OCI-LY7 (cell line): Measurements from ENCODE around the gene MBD1. TPM values are rescaled to one million over a fixed set of nuclear protein-coding genes. Genes with fewer than 3 reads are reported as not detected.
A peak's percentile ranks its signal among the peaks of the same experiment; 100 is the strongest.

Experiments
- Bru-seq: library from RNA; stranded (reverse); fragments of 400-500 nt; gene quantifications from one replicate; lab custom pipeline; 2021; lab: Mats Ljungman, UMichigan
- BruChase-seq, 2 experiments: library from RNA; stranded (reverse); fragments of 400-500 nt; gene quantifications; one replicate each; lab custom pipeline; 2021; lab: Mats Ljungman, UMichigan
- BruUV-seq: library from RNA; stranded (reverse); fragments of 400-500 nt; replicated peaks from 2 replicates; lab custom pipeline; 2021; lab: Mats Ljungman, UMichigan
- CTCF ChIA-PET: fragments of 300-600 bp; sonication (Branson Sonifier 250); formaldehyde crosslinking; loops from one replicate; lab custom pipeline; 2022; ENCODE audit warnings: antibody characterized with exemption; ENCODE audit not compliant: unreplicated experiment; lab: Charles Lee
- POLR2A ChIA-PET: fragments of 300-600 bp; sonication (Branson Sonifier 250); formaldehyde crosslinking; loops from one replicate; lab custom pipeline; 2022; ENCODE audit warnings: antibody characterized with exemption; lab: Charles Lee
- DNase-seq: peaks from one replicate; pipeline ENCODE4 v3.0.0-alpha.2; 2015; ENCODE audit warnings: low spot score
- H2AFZ ChIP-seq: fragments of 200-600 bp; sonication (generic), shearing (Covaris generic); 2 replicates; pipeline ENCODE4 v1.6.1; 2014; ENCODE audit warnings: mild to moderate bottlenecking, antibody characterized with exemption, low read length, moderate library complexity
- H3K27ac ChIP-seq: fragments of 200-600 bp; sonication (generic); 2 replicates; pipeline ENCODE4 v1.5.1; 2014; ENCODE audit warnings: mixed run types, low read depth, mild to moderate bottlenecking, moderate library complexity, low read length, inconsistent platforms; ENCODE audit not compliant: poor library complexity, severe bottlenecking
- H3K36me3 ChIP-seq: fragments of 200-600 bp; sonication (generic); 2 replicates; pipeline ENCODE4 v1.6.1; 2014; ENCODE audit warnings: mild to moderate bottlenecking, antibody characterized with exemption, low read length, moderate library complexity, mixed read lengths; ENCODE audit not compliant: insufficient read depth
- H3K4me1 ChIP-seq: fragments of 200-600 bp; sonication (generic); 2 replicates; pipeline ENCODE4 v1.5.1; 2014; ENCODE audit warnings: mild to moderate bottlenecking, low read length; ENCODE audit not compliant: insufficient read depth, poor library complexity, severe bottlenecking
- H3K4me2 ChIP-seq: fragments of 200-600 bp; sonication (generic); 2 replicates; pipeline ENCODE4 v1.6.1; 2014; ENCODE audit warnings: mild to moderate bottlenecking, low read length
- H3K4me3 ChIP-seq: fragments of 200-600 bp; sonication (generic); 2 replicates; pipeline ENCODE4 v1.5.1; 2014; ENCODE audit warnings: mild to moderate bottlenecking, low read depth, low read length; ENCODE audit not compliant: poor library complexity, severe bottlenecking
- H3K79me2 ChIP-seq: fragments of 200-600 bp; sonication (generic); 2 replicates; pipeline ENCODE4 v1.6.1; 2016; ENCODE audit warnings: low read depth, mild to moderate bottlenecking, low read length, moderate library complexity, mixed read lengths; ENCODE audit not compliant: insufficient read depth
- H3K9me2 ChIP-seq: fragments of 200-600 bp; sonication (generic); 2 replicates; pipeline ENCODE4 v1.6.1; 2016; ENCODE audit warnings: mild to moderate bottlenecking, low read length, mixed read lengths; ENCODE audit not compliant: insufficient read depth
- H3K9me3 ChIP-seq: fragments of 200-600 bp; sonication (generic); 2 replicates; pipeline ENCODE4 v1.6.1; 2014; ENCODE audit warnings: mild to moderate bottlenecking, mixed run types, low read length, mixed read lengths
- H4K20me1 ChIP-seq: fragments of 200-600 bp; sonication (generic); 2 replicates; pipeline ENCODE4 v1.6.1; 2014; ENCODE audit warnings: mild to moderate bottlenecking, antibody characterized with exemption, low read length, moderate library complexity, mixed read lengths; ENCODE audit not compliant: insufficient read depth
- EZH2phosphoT487 ChIP-seq: fragments of 200-600 bp; sonication (generic); IDR thresholded peaks from 2 replicates; pipeline ENCODE4 v1.6.1; 2018; ENCODE audit warnings: low read depth, borderline replicate concordance, mild to moderate bottlenecking, mixed run types, antibody characterized with exemption, low read length, moderate library complexity, mixed read lengths
- intact Hi-C: fragments of 100-400 bp; cut with micrococcal nuclease; formaldehyde crosslinking; loops from one replicate; pipeline ENCODE4 v1.10.0; 2022; ENCODE audit not compliant: unreplicated experiment
- long read RNA-seq: library from polyadenylated mRNA; stranded (forward); transcript quantifications from one replicate; pipeline ENCODE4 v2.0.0, GENCODE V29; 2022
- total RNA-seq, 2 experiments: library from RNA; depleted of rRNA in 1 of 2; stranded (reverse); fragments of >200 nt in 1 of 2; shearing (Covaris generic) in 1 of 2; gene quantifications; 2 replicates each; pipeline ENCODE4 v1.2.3, GENCODE V29; 2014 to 2022
- TF ChIP-seq, protein P1 (sequence below): fragments of 200-600 bp; sonication (generic); conservative IDR thresholded peaks from 2 replicates; pipeline ENCODE4 v1.5.1; 2014; ENCODE audit warnings: mild to moderate bottlenecking, antibody characterized with exemption, low read length, moderate library complexity, mixed read lengths

The MBD1 gene, protein sequence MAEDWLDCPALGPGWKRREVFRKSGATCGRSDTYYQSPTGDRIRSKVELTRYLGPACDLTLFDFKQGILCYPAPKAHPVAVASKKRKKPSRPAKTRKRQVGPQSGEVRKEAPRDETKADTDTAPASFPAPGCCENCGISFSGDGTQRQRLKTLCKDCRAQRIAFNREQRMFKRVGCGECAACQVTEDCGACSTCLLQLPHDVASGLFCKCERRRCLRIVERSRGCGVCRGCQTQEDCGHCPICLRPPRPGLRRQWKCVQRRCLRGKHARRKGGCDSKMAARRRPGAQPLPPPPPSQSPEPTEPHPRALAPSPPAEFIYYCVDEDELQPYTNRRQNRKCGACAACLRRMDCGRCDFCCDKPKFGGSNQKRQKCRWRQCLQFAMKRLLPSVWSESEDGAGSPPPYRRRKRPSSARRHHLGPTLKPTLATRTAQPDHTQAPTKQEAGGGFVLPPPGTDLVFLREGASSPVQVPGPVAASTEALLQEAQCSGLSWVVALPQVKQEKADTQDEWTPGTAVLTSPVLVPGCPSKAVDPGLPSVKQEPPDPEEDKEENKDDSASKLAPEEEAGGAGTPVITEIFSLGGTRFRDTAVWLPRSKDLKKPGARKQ
- total RNA-seq (2014; rRNA removed; shearing (Covaris generic)) (39.8 and 42.2 TPM in 2 replicates), total RNA-seq (2022) (44.1 and 47.3 TPM in 2 replicates), Bru-seq, nascent RNA (percentile 62 among the genes with signal in this experiment), BruChase-seq, experiment 1, labeled RNA remaining after a 6-hour chase (percentile 65 among the genes with signal in this experiment), BruChase-seq, experiment 2, labeled RNA remaining after a 2-hour chase (percentile 75 among the genes with signal in this experiment)
- long read RNA-seq, partial matches to known transcripts, result 10 of 27 reads
- long read RNA-seq, other reads (novel, unspliced or antisense), result 14 of 27 reads

DNA sequence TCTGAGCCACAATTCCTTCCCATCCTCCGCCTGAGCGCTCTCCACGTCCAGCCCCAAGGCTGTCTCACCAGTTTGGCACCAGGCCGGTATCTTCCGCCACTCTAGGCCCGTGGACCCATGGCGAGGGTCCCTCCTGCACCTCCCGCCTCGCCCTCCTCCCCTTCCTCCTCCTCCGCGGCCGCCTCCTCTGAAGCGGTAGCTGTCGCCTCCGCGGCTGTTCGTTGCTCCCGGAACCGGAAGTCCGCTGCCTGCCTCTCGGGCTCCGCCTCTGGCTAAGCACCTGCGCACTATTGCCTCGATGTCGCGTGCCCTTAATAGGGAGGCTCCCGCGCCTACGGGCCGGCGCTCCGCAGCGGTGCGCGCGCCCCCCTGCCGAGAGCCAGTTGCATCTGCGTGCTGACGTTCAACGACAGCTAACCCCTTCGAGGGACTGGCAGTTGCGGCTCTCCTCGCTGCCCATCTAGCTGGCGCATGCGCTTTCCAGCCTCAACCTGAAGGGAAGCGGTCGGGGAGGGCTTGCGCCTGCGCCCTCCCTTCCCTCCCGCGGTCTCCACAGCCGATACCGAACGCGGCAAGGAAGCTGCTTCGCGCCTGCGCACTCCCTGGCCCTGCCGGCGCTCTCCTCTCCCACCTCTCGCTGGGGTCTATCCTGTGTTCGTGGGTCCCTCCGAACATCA, at the start of gene MBD1:
Gene MBD1 (minus strand): TSS at position 229 of the 677 bp plus-strand sequence. CDS start 1,531 bp downstream, outside the sequence.
- H3K4me2 ChIP-seq, result peak within 1 kb of the TSS; percentile 97
- CTCF ChIA-PET, result interaction anchor here (0.6 kb wide), 1 partner anchor 76 kb away, joined by 6 read pairs; no protein-coding TSS in a partner anchor
- peaks cover 35% of the 10 kb centered on the region; the same call in 1 of the 2 replicates for H3K79me2 ChIP-seq
- peak within 1 kb of the TSS; percentile 93 for H3K4me3 ChIP-seq
- no peaks in the 10 kb centered on the region for H3K9me2 ChIP-seq
- H2AFZ ChIP-seq, result peak within 1 kb of the TSS; percentile 35; the same call in 1 of the 2 replicates
- POLR2A ChIA-PET, result interaction anchor here (0.7 to 1.6 kb wide), 4 partner anchors 9 to 76 kb away, joined by 3 read pairs; no protein-coding TSS in a partner anchor
- H3K9me3 ChIP-seq, result no peaks in the 10 kb centered on the region
- intact Hi-C loops, result loop anchor here (1.0 kb wide), 1 partner anchor 15 kb away; the partner anchor contains the start of gene CFAP53
- BruUV-seq, result no TSS peak
- TF ChIP-seq, protein P1, sequence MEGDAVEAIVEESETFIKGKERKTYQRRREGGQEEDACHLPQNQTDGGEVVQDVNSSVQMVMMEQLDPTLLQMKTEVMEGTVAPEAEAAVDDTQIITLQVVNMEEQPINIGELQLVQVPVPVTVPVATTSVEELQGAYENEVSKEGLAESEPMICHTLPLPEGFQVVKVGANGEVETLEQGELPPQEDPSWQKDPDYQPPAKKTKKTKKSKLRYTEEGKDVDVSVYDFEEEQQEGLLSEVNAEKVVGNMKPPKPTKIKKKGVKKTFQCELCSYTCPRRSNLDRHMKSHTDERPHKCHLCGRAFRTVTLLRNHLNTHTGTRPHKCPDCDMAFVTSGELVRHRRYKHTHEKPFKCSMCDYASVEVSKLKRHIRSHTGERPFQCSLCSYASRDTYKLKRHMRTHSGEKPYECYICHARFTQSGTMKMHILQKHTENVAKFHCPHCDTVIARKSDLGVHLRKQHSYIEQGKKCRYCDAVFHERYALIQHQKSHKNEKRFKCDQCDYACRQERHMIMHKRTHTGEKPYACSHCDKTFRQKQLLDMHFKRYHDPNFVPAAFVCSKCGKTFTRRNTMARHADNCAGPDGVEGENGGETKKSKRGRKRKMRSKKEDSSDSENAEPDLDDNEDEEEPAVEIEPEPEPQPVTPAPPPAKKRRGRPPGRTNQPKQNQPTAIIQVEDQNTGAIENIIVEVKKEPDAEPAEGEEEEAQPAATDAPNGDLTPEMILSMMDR, result 0 out of 2 replicates have a peak, but pooled peaks have one; percentile 19
- TF ChIP-seq EZH2phosphoT487, result no peak
- H3K4me1 ChIP-seq, result peaks cover 24% of the 10 kb centered on the region
- peaks cover 67% of the 10 kb centered on the region for H3K36me3 ChIP-seq
- no peaks in the 10 kb centered on the region for H4K20me1 ChIP-seq
- H3K27ac ChIP-seq, result peak within 1 kb of the TSS; percentile 69
- DNase-seq, result peak; percentile 93

DNA sequence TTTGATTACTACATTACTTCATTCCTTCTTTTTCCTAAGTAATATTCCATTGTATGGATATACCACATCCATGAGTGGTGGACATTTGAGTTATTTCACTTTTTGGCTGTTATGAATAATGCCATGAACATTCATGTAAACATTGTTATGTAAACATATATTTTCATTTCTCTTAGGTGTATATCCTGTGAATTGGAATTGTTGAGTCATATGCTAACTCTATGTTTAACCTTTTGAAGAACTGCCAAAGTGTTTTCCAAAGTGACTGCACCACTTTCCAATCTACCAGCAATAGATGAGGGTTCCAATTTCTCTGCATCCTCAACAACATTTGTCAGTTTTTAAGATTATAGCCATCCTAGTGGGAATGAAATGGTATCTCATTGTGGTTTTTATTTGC, 48.9 kb upstream of the MBD1 start:
- no peak overlapping the region for H2AFZ ChIP-seq
- no peak for TF ChIP-seq EZH2phosphoT487
- TF ChIP-seq, protein P1, result no peak
- DNase-seq, result no peak

More for the DNA sequence above, 48.9 kb upstream of the MBD1 start:
- Histone ChIP-seq H3K27ac (no peak overlapping the region), H4K20me1 (no peaks in the 10 kb centered on the region), H3K4me1 (peaks cover 23% of the 10 kb centered on the region), H3K9me3 (no peaks in the 10 kb centered on the region), H3K4me3 (no peak overlapping the region), H3K36me3 (no peaks in the 10 kb centered on the region; the same call in 1 of the 2 replicates), H3K79me2 (no peaks in the 10 kb centered on the region), H3K9me2 (no peaks in the 10 kb centered on the region), H3K4me2 (no peak overlapping the region)
- ChIA-PET CTCF (no interaction called here), POLR2A (no interaction called here)
- BruUV-seq, result no TSS peak
- intact Hi-C loops, result no loop called here
